Left lung (tissue), 10 donors: ENCODE data around the gene PLSCR3. TPM values are rescaled to one million over a fixed set of nuclear protein-coding genes. Genes with fewer than 3 reads are reported as not detected.

ENCODE experiments used
- ATAC-seq: fragments of 200-7000 bp; cut with Tn5 transposase; one replicate; pipeline ENCODE4 v1.9.1; 2020; ENCODE audit warnings: moderate library complexity
- DNase-seq, 4 donors: peaks; one replicate each; pipeline ENCODE4 v3.0.0-alpha.2; 2013 to 2020
- H3K27ac ChIP-seq, 2 donors: fragments of 200-600 bp; sonication (generic) in 1 of 2; one replicate each; pipeline versions ENCODE4 v1.5.0 to v1.8.0; 2020 to 2021
- H3K27me3 ChIP-seq, 2 donors: fragments of 200-600 bp; sonication (generic) in 1 of 2; one replicate each; pipeline versions ENCODE4 v1.5.0 to v1.8.0; 2020 to 2021
- H3K36me3 ChIP-seq, 2 donors: fragments of 200-600 bp; sonication (generic) in 1 of 2; one replicate each; pipeline versions ENCODE4 v1.5.0 to v1.8.0; 2020 to 2021
- H3K4me1 ChIP-seq, 2 donors: fragments of 200-600 bp; one replicate each; pipeline ENCODE4 v1.8.0; 2021
- H3K4me3 ChIP-seq, 2 donors: fragments of 200-600 bp; sonication (generic) in 1 of 2; one replicate each; pipeline versions ENCODE4 v1.5.0 to v1.8.0; 2020 to 2021; ENCODE audit warnings: mild to moderate bottlenecking in 1 of 2
- H3K9me3 ChIP-seq, 2 donors: fragments of 200-600 bp; sonication (generic) in 1 of 2; one replicate each; pipeline versions ENCODE4 v1.5.0 to v1.8.0; 2020 to 2021
- CTCF ChIP-seq, 2 donors: fragments of 200-600 bp; sonication (generic) in 1 of 2; IDR thresholded peaks; one replicate each; pipeline versions ENCODE4 v1.5.0 to v1.8.0; 2021; ENCODE audit warnings: antibody characterized with exemption in 2 of 2
- intact Hi-C, 2 donors: fragments of 100-400 bp; cut with DNase I; formaldehyde crosslinking; loops; one replicate each; pipeline versions ENCODE4 v1.11.2 to v1.14.2; 2022
- polyA plus RNA-seq, 6 donors: library from polyadenylated mRNA; unstranded; fragments of 120-200 nt; gene quantifications; one replicate each; pipeline ENCODE4 v1.2.1, GENCODE V29; 2013; ENCODE audit not compliant: insufficient read length in 6 of 6
- total RNA-seq, 2 donors: library from RNA; stranded (reverse); fragmentation: NEBNext Ultra II Directional; extraction: Animal tissue kit (Norgen Biotek cat#: 25700); gene quantifications; one replicate each; pipeline ENCODE4 v1.2.1, GENCODE V29; 2021
- donor health status: DM: no; HTN: yes; CAD: no.
- donor health status: DM: no; HTN: no; CAD: no.

PLSCR3 gene
- total and polyA plus RNA-seq, 8 donors = 42.0 to 62.5 (median 52.9) TPM

GRCh38 chr17:7410634-7411426 lies 16.5 kb upstream of the PLSCR3 start:
- intact Hi-C loops = no loop called here
- no peaks in the 10 kb centered on the region for H3K4me1 ChIP-seq
- no peak for ATAC-seq
- no peak for DNase-seq
- no peak overlapping the region for H3K4me3 ChIP-seq
- H3K9me3 ChIP-seq = no peaks in the 10 kb centered on the region
- no peaks in the 10 kb centered on the region for H3K36me3 ChIP-seq
- TF ChIP-seq CTCF (IDR thresholded peaks at IDR 0.05) = no peak
- peaks cover 0 to 23% of the 10 kb centered on the region in 2 donors for H3K27me3 ChIP-seq
- H3K27ac ChIP-seq = no peak overlapping the region

DNA sequence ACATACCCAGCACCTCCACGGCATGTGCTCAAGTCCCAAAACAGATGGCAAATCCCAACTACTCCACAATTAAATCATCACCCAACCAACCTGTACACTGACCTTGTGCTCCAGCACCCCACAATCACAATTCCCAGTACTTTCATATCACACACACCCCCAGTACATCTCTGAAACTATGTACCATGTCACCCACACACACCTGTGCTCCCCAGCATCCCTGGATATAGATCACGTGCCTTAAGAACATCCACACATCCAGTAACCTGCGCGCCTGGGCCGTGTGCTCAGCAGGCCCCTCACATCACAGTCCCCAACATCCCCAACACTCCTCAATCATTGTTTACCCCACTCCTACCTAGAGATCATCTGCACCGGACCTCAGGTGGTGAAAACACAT lies 15.4 kb upstream of the PLSCR3 start:
- no peak for ATAC-seq
- intact Hi-C loops = no loop called here

DNA sequence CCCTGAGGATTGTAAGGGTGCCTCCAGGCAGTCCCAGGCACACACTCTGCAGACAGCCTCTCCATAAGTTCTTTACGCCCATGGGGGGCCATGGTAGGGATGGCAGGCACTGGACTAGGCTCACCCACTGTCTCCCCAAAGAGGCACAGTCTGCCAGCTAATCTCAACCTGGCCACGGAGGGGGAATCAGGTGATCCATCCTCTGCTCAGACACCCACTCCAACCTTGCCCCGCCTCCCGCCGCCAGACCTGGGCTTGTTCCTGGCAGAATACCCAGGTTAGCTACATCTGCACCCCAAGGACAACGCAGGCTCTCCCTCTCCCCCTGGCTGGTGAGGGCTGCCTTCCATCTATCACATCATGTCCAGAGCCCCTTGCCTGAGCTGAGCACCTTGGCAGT lies 14.5 kb upstream of the PLSCR3 start:
- Histone ChIP-seq H3K9me3 (no peaks in the 10 kb centered on the region), H3K27ac (no peak overlapping the region), H3K27me3 (peaks cover 0 to 37% of the 10 kb centered on the region in 2 donors), H3K36me3 (no peaks in the 10 kb centered on the region), H3K4me1 (peaks cover 0 to 11% of the 10 kb centered on the region in 2 donors), H3K4me3 (no peak overlapping the region)
- intact Hi-C loops = no loop called here
- no peak for TF ChIP-seq CTCF (IDR thresholded peaks at IDR 0.05)
- DNase-seq (no peak), ATAC-seq (no peak)

More for the DNA sequence above, 15.4 kb upstream of the PLSCR3 start:
- DNase-seq = no peak
- Histone ChIP-seq H3K4me3 (no peak overlapping the region), H3K9me3 (no peaks in the 10 kb centered on the region), H3K36me3 (no peaks in the 10 kb centered on the region), H3K27me3 (peaks cover 0 to 34% of the 10 kb centered on the region in 2 donors), H3K27ac (no peak overlapping the region), H3K4me1 (peaks cover 0 to 11% of the 10 kb centered on the region in 2 donors)
- no peak for TF ChIP-seq CTCF (IDR thresholded peaks at IDR 0.05)

- Histone ChIP-seq H3K9me3 (no peaks in the 10 kb centered on the region), H3K27me3 (peaks cover 0 to 37% of the 10 kb centered on the region in 2 donors), H3K4me1 (peaks cover under 1 to 15% of the 10 kb centered on the region in 2 donors), H3K4me3 (no peak overlapping the region), H3K36me3 (no peaks in the 10 kb centered on the region), H3K27ac (no peak overlapping the region)
- DNase-seq (no peak), ATAC-seq (no peak)
- no peak for TF ChIP-seq CTCF (IDR thresholded peaks at IDR 0.05)
- intact Hi-C loops = no loop called here
Measured at GRCh38 chr17:7408252-7408727, 14.0 kb upstream of the PLSCR3 start.

GRCh38 chr17:7407485-7408251 lies 13.3 kb upstream of the PLSCR3 start, which contains the start of gene NLGN2:
Gene NLGN2 (plus strand): TSS chr17:7407845. CDS start chr17:7408256, 411 bp downstream.
- Histone ChIP-seq H3K27me3 (peaks cover 0 to 37% of the 10 kb centered on the region in 2 donors), H3K36me3 (no peaks in the 10 kb centered on the region), H3K9me3 (no peaks in the 10 kb centered on the region), H3K4me3 (no peak within 1 kb of the TSS), H3K27ac (no peak within 1 kb of the TSS), H3K4me1 (peaks cover 6 to 21% of the 10 kb centered on the region in 2 donors)
- ATAC-seq = no peak
- TF ChIP-seq CTCF (IDR thresholded peaks at IDR 0.05) = no peak
- intact Hi-C loops = no loop called here
- no peak for DNase-seq
